ENCODE results near the gene ERRFI1.

ERRFI1 gene

GRCh38 chr1:8017495-8018197, 8.5 kb downstream of the ERRFI1 start:
- DNase-seq, result no peak

DNA sequence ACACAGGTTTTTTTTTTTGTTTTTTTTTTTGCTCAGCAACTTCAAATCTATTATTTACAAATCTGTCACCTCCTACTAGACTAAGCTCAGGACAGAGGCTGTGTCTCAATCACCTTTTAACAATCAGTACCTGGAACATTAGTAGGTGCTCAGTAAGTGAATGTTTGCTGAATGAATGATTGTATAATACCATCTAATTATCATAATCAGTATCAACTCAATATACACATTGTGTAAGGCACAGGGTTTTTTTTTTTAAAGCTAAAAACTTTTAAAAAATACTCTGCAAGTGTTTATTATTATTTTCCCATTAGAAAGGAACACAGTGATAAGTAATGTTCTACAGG, 9.2 kb downstream of the ERRFI1 start:
- no peak for DNase-seq

DNA sequence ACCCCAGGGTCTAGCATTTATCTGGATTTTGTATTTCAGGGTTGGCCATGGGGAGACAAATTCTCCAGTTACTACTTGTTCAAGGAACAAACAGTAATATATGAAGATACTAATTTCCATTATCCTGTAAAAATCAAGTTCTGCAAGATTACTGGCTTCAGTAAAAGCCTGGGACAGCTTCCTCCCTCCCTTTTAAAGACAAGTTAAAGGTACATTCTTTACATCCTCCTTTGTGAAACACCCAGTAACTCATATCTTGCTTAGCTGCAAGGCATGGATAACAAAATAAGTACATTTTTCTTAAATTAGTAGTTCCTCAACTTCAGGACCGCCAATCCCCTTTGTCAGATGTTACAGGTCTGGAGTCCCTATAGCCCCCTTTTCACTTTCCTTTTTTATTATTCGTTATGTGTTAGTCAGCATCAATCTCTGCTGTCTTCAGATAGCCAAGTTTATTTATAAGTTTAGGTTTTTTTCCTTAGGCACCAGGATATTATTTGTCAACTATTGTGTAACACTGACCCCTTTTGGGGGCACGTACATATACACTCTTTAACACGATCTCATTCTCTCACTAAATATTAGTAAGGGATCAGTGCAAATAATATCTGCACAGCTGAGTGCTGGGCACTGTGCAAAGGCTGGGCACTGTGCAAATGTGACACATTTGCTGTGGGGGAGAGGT, 9.8 kb downstream of the ERRFI1 start:
- no peak for DNase-seq

DNA sequence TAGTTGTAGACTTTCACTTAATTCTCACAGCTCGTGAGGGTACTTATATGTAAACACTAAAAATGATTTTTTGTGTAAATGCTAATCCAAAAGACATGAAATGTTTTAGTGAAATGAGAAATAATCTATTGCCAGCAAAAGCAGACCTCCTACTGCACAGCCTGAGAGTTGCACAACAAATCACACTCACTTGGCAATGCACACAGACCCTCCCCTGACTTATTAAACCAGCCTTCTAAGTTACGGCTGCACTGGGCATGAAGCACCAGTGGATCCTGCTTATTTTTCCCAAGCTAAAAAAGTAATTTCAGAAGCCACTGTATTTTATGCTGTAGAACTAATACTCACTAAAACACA, 10.3 kb downstream of the ERRFI1 start:
- DNase-seq, result no peak

DNA sequence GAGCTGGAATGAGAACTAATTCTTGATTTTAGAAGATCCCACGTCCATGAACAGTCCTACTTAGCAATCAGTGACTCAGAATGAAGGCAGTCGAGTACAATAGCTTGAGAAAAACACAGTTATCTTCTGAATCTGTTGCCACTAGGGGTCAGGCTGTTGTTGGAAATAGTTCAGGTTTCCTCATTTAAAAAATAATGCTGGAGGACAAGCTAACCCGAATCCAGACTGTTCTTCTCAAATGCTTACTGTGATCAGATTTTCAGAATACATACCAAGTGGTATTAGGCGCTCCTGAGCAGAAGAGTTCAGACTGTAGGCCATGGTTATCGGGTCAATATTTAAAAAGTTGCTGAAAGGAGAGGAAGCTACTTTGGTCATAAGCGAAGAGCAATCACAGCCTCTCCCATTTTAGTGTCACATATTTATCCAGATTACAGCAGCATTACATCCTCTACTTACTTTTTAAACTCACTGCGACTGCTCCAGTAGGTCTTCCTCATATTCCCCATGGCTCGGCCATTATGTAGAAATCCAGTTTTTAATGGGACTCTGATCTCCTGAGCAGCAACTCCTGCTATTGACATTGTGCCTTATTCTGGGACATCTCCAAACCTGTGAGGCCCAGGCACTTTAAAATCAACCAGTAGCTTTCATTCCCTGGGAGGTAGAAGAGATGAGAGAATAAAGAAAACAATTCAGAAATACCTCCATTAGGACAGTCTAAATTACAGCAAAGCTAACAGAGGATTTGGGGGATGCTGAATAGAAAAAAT, 10.9 kb downstream of the ERRFI1 start:
- DNase-seq, result no peak

DNA sequence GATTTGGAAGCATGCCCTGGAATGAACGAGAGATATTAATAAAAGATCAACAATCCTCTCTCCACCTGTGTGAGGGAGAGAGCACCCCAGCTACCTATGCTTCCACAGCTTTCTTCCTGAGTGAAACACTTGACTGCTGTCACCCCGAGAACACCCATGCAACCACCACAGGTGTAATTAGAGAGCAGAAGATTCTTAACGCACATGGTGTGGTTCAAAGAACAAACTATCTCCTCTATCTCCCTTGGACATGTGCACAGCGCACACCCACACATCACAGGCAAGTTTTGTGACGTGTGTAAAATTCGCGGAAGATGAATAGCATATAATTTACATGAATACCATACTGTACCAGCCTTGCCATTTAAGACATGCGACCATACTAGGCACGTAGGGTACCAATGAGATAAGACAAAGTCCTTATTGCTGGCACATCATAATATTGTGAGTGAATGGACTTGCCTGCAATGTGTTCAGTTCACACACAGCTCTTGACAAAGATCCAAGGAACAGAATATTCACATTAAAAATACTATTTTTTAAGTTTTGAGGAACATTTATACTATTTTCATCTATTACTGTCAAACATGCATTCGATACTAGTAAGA, 11.6 kb downstream of the ERRFI1 start:
- DNase-seq, result no peak

DNA sequence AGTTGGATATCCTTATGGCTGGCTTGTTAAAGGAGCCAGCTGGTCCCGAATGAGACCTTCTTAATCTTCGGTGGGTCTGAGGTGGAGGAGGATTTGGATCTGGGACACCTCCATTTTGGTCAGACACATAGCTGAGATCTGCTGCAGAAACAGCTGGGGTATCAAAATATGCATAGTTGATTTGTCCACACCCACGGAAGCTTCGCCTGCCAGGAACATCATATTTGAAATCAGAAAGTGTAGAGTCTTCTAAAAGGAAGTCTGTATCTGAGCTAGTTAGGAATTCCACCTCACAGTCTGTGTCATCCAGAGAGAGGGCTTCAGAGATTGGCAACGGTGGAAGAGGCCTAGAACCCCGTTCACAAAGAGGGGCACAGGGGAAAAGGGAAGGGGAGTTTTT, 12.3 kb downstream of the ERRFI1 start:
- no peak for DNase-seq

GRCh38 chr1:8013399-8013798, 12.7 kb downstream of the ERRFI1 start:
- DNase-seq, result no peak

DNA sequence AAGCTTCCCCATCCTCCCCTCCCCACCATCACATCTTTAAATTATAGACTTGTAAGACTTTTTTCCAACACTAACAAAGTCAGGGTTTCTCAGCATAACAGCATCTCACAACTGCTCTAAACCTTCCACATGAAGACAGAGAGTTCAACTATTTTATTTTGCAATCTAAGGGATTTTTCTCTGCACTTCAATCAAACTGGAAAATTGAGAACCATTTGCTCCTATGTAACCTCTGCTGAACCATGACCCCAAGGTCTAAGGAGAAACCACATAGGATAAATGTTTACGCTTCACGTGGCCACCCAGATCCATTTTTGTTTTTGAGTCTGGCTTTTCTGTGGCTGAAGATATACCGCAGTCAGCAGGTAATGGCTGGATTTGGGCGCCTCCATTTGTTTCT, 13.2 kb downstream of the ERRFI1 start:
- DNase-seq, result no peak

DNA sequence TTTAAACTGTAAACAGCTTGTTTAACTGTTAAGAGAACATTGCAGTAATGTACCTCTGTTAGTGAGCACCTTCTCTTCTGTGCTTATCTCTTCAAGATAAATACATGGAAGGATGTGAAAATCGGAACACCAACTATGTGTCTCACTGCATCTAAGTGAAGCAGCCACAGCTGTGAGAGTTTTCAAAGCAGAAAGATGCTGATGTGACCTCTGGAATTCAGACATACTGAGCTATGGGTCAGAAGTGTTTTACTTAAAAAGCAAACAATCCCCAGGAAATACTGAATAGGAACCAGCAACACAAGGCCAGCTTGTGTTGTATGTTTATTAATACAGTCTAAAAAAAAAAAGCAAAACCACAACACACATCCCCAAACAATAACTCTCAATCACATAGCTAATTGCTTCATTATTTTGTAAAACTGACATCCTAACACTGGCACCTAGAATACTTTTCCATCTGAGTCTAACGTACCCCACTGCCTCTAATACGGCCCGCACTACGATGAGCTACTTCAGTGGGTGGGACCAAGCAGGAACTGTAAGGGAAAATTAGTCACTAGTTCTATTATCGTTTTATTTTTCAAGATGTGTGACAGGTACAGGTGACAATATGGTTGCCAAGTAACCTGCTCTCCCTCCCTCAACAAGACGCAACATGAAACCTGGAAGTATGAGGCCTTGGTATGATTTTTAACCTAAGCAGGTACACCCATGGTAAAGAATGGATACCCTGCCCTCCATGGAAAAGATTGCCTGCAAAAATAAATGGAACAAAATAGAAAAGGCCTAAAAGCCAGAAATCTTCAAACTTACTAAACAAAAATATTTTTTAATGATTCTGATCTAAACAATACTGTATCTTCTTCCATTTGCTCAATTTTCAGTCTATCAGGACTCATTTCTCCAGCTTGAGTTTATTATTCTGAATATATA, 13.9 kb downstream of the ERRFI1 start:
- DNase-seq, result no peak

- DNase-seq, result no peak
Observed at GRCh38 chr1:8011016-8011415, 15.1 kb downstream of the ERRFI1 start.

- DNase-seq, result no peak
Observed at GRCh38 chr1:8010080-8010664, 15.9 kb downstream of the ERRFI1 start.

DNA sequence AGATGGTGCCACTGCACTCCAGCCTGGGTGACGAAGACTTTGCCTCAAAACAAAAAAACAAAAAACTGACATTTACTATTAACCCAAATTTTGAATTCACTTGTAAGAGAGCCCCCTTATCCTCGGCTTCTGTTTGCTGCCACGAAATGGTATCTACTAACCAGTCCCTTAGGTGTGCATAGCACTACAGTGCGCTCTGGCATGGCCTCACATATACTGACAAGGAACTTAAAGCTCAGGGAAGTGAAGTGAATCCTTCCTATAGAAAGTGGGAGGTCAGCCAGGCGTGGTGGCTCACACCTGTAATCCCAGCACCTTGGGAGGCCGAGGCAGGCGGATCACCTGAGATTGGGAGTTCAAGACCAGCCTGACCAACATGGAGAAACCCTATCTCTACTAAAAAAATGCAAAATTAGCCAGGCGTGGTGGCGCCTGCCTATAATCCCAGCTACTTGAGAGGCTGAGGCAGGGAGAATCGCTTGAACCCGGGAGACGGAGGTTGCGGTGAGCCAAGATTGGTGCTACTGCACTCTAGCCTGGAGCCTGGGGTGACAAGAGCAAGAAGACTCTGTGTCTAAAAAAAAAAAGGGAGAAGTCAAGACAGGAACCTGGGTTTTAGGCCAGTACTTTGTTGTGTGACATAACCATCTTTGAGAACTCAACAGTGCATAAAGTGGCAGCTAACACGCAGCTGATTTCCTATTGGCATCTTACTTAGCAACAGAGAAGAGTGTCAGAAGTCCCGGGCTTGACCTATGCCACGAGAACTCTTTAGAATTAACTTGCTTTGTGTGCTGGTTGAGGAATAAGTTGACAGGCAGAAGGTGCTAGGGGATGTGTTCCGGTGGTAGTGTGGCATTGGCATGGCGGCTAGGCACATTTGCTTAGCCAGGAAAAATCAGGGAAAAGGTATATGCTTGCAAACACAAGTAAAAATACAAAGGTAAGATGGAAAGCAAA, 16.8 kb downstream of the ERRFI1 start:
- DNase-seq, result no peak

GRCh38 chr1:8006037-8006963, 19.8 kb downstream of the ERRFI1 start:
- no peak for DNase-seq

GRCh38 chr1:8004803-8005573, 21.1 kb downstream of the ERRFI1 start:
- DNase-seq, result no peak

DNA sequence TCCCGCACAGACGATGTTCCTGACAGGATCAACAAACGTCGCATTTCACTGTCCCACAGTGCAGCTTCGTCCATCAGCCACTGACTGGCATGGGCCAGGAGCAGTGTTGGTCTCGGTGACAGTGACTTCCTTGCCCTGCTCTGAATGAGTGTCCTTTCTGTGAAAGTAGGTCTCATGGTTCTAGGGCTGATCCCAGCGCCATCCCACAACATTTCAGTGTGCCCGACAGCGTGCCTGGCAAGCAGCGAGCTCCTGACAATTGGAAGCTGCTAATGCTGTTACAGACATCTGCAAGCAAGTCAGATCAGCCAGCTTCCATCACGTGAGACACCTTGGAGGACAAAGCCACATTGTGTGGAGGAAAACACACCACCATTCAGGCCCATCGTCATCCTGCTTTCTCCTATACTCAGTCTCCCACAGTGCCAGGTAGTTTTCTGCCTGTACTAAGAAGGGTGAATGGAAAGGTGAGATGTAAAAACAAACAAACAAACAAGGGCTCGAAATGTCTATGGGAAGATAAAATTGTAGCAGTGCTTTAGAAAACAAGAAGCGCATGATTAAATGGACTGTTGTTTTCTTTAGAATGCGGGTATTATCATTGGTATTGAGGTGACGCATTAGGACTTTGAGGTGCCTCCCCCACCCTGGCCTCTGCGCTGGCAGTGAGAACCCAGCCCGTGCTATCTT, 21.9 kb downstream of the ERRFI1 start:
- no peak for DNase-seq

DNA sequence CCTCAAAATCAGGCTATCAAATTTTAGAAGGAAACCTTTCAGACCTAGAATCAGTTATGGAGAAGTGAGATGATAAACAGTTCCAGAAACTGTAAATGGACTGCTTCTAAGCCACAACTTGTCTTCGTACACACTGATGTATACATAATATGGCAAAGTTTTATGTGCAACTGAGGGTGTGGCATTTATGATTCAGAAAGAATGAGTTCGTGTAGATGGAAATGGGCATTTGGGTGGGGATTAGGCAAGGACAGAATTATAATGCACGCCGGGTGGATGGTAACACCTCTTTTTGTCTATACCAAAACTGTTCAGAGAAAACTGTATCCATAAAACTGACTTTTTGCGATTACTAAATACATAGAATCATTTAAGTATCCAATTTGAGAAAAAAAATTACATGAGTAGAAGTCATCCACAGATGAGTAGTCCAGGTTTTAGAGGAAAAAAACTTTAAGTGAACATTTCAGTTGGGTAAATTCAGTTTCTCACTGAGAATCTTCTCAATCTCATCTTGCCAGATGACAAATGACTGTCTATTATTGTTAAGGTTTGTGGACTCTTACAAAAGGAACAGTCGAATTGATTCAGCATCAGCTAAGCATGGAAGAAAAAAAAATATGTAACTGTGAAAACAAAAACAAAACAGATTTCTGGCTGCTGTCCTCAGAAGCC, 22.5 kb downstream of the ERRFI1 start:
- DNase-seq, result no peak

DNA sequence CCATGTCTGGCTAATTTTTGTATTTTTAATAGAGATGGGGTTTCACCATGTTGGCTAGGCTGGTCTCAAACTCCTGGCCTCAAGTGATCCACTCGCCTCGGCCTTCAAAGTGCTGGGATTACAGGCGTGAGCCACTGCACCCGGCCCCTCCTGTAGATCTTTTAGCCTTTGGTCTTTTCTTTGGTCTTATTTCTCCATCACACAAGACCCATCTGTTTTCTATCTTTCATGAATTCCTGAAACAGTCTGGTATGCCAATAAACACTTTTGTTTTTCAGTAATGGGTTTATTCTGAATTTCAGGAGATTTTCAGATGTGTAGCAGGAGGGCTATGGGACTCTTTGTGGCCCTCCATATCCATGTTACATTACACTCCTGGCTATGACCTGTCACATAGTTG, 23.2 kb downstream of the ERRFI1 start:
- no peak for DNase-seq
